Keratinocyte (primary cell): ENCODE data around the gene TBC1D13. TPM values are rescaled to one million over a fixed set of nuclear protein-coding genes. Genes with fewer than 3 reads are reported as not detected.
A peak's percentile ranks its signal among the peaks of the same experiment; 100 is the strongest.

Source experiments
- DNase-seq: peaks from one replicate; pipeline ENCODE4 v3.0.0-alpha.2; 2011; ENCODE audit warnings: low read depth, missing footprints, low spot score
- FAIRE-seq: peaks from 2 replicates; lab custom pipeline; 2011; peaks lifted over from hg19 to GRCh38; lab: Jason Lieb, UNC
- H2AFZ ChIP-seq: 2 replicates; pipeline ENCODE4 v1.6.0; 2012; ENCODE audit warnings: low read length, control low read depth, inconsistent platforms; ENCODE audit not compliant: control insufficient read depth
- H3K27ac ChIP-seq: 2 replicates; pipeline ENCODE4 v1.5.1; 2011; ENCODE audit warnings: low read length; ENCODE audit not compliant: control insufficient read depth, insufficient read depth
- H3K27me3 ChIP-seq: 3 replicates; pipeline ENCODE4 v1.6.0; 2011; ENCODE audit warnings: low read length; ENCODE audit not compliant: control insufficient read depth, insufficient read depth; ENCODE audit errors: extremely low read depth
- H3K36me3 ChIP-seq, 2 experiments: 2 replicates in 1 of 2; 3 replicates in 1 of 2; pipeline ENCODE4 v1.5.1; 2011; ENCODE audit warnings: low read length in 2 of 2, mild to moderate bottlenecking in 1 of 2; ENCODE audit not compliant: control insufficient read depth in 2 of 2, insufficient read depth in 2 of 2; ENCODE audit errors: extremely low read depth in 1 of 2
- H3K4me1 ChIP-seq: 3 replicates; pipeline ENCODE4 v1.5.1; 2011; ENCODE audit warnings: low read length; ENCODE audit not compliant: control insufficient read depth, insufficient read depth; ENCODE audit errors: extremely low read depth
- H3K4me2 ChIP-seq: 3 replicates; pipeline ENCODE4 v1.6.0; 2011; ENCODE audit warnings: low read depth, low read length; ENCODE audit not compliant: control insufficient read depth, insufficient read depth; ENCODE audit errors: extremely low read depth
- H3K4me3 ChIP-seq, 3 experiments: fragments of 200-600 bp in 1 of 3; sonication (generic) in 1 of 3; 2 replicates in 2 of 3; 3 replicates in 1 of 3; pipeline ENCODE4 v1.5.1; 2011 to 2016; ENCODE audit warnings: low read length in 3 of 3, mild to moderate bottlenecking in 3 of 3, control low read depth in 2 of 3, inconsistent platforms in 1 of 3, low read depth in 1 of 3, mixed read lengths in 1 of 3, mixed run types in 1 of 3, moderate library complexity in 1 of 3; ENCODE audit not compliant: control insufficient read depth in 2 of 3, insufficient read depth in 2 of 3; ENCODE audit errors: extremely low read depth in 1 of 3
- H3K79me2 ChIP-seq: 2 replicates; pipeline ENCODE4 v1.6.0; 2012; ENCODE audit warnings: low read length; ENCODE audit not compliant: control insufficient read depth, insufficient read depth
- H3K9ac ChIP-seq: 3 replicates; pipeline ENCODE4 v1.6.0; 2011; ENCODE audit warnings: low read length; ENCODE audit not compliant: control insufficient read depth, insufficient read depth; ENCODE audit errors: extremely low read depth
- H3K9me1 ChIP-seq: 3 replicates; pipeline ENCODE4 v1.6.0; 2011; ENCODE audit warnings: low read length; ENCODE audit not compliant: control insufficient read depth, insufficient read depth; ENCODE audit errors: extremely low read depth
- H3K9me3 ChIP-seq: 2 replicates; pipeline ENCODE4 v1.5.1; 2012; ENCODE audit warnings: low read depth, low read length; ENCODE audit not compliant: control insufficient read depth
- H4K20me1 ChIP-seq: 3 replicates; pipeline ENCODE4 v1.6.0; 2011; ENCODE audit warnings: low read length; ENCODE audit not compliant: control insufficient read depth, insufficient read depth; ENCODE audit errors: extremely low read depth
- CTCF ChIP-seq, 3 experiments: IDR thresholded peaks in 1 of 3; conservative IDR thresholded peaks in 1 of 3; optimal IDR thresholded peaks in 1 of 3; 2 replicates in 2 of 3; 3 replicates in 1 of 3; pipeline versions ENCODE3 to v1.5.1; 2011; ENCODE audit warnings: low read length in 3 of 3, mild to moderate bottlenecking in 3 of 3, moderate library complexity in 2 of 3, control low read depth in 1 of 3, inconsistent platforms in 1 of 3; ENCODE audit not compliant: insufficient read depth in 2 of 3; ENCODE audit errors: extremely low read depth in 1 of 3
- EZH2 ChIP-seq: IDR thresholded peaks from one replicate; pipeline ENCODE4 v1.6.1; 2012; ENCODE audit warnings: inconsistent platforms, mild to moderate bottlenecking, low read length, moderate library complexity
- dilution Hi-C: fragments of 300-500 bp; cut with MboI; formaldehyde crosslinking; loops from one replicate; pipeline ENCODE4 v1.7.0; 2020; ENCODE audit warnings: low sequenced_read_pairs; ENCODE audit not compliant: extremely low pct_ligation_motif_present
- polyA plus RNA-seq, 5 experiments: library from polyadenylated mRNA; depleted of rRNA in 3 of 5; stranded (reverse) in 3 of 5; stranded (forward) in 1 of 5; unstranded in 1 of 5; fragments of >200 nt; gene quantifications; 1 replicate in 1 of 5; 2 replicates in 3 of 5; 3 replicates in 1 of 5; pipeline versions ENCODE4 v1.2.1 to v1.2.3, GENCODE V29; 2011 to 2012; ENCODE audit warnings: missing spikeins in 2 of 5, low read depth in 1 of 5, low replicate concordance in 1 of 5

Gene TBC1D13
- polyA plus RNA-seq, 1 donor (not counting 4 experiments of a cell fraction or from before 2014, with no cell fraction given), result 12.8 TPM

GRCh38 chr9:128845186-128845931, 58.3 kb downstream of the TBC1D13 start:
- H3K9ac ChIP-seq, result no peak overlapping the region

GRCh38 chr9:128846680-128847030, 59.6 kb downstream of the TBC1D13 start:
- Histone ChIP-seq H3K9ac (no peak overlapping the region), H4K20me1 (peaks cover 4% of the 10 kb centered on the region), H2AFZ (no peak overlapping the region), H3K4me3 (no peak overlapping the region), H3K4me2 (no peak overlapping the region), H3K4me1 (peaks cover 18% of the 10 kb centered on the region), H3K9me1 (peaks cover 5% of the 10 kb centered on the region), H3K79me2 (no peaks in the 10 kb centered on the region), H3K27ac (no peak overlapping the region), H3K36me3 (peaks cover 0 to 3% of the 10 kb centered on the region in 2 experiments), H3K27me3 (no peaks in the 10 kb centered on the region), H3K9me3 (no peaks in the 10 kb centered on the region)
- no peak for FAIRE-seq
- dilution Hi-C loops, result no loop called here
- TF ChIP-seq EZH2, result no peak
- no peak for DNase-seq

More at GRCh38 chr9:128845186-128845931, 58.3 kb downstream of the TBC1D13 start:
- Histone ChIP-seq H3K4me3 (peak overlapping the region in 1 of 3 experiments; percentile 8), H4K20me1 (peaks cover 4% of the 10 kb centered on the region), H3K27ac (no peak overlapping the region), H3K9me3 (no peaks in the 10 kb centered on the region), H2AFZ (peak overlapping the region; percentile 12), H3K36me3 (peaks cover 0 to 3% of the 10 kb centered on the region in 2 experiments), H3K4me1 (peaks cover 18% of the 10 kb centered on the region), H3K27me3 (no peaks in the 10 kb centered on the region), H3K9me1 (peaks cover 5% of the 10 kb centered on the region), H3K79me2 (no peaks in the 10 kb centered on the region), H3K4me2 (peak overlapping the region; percentile 65)
- no peak for DNase-seq
- dilution Hi-C loops, result no loop called here
- FAIRE-seq, result no peak
- TF ChIP-seq CTCF (optimal IDR thresholded peaks at IDR 0.05 in 1 of 3, IDR thresholded peaks at IDR 0.05 in 1 of 3, conservative IDR thresholded peaks at IDR 0.05 in 1 of 3; ENCODE audit: extremely low read depth in 1 of 3, insufficient read depth in 2 of 3, low read length in 3 of 3), result peak; percentile 70 to 82 (median 70)
- TF ChIP-seq EZH2, result no peak
